Measurements from ENCODE around the gene SULT1C3. TPM values are rescaled to one million over a fixed set of nuclear protein-coding genes. Genes with fewer than 3 reads are reported as not detected.

Gene SULT1C3
- total RNA-seq, 1 experiment from 2014 or later, result not detected

DNA sequence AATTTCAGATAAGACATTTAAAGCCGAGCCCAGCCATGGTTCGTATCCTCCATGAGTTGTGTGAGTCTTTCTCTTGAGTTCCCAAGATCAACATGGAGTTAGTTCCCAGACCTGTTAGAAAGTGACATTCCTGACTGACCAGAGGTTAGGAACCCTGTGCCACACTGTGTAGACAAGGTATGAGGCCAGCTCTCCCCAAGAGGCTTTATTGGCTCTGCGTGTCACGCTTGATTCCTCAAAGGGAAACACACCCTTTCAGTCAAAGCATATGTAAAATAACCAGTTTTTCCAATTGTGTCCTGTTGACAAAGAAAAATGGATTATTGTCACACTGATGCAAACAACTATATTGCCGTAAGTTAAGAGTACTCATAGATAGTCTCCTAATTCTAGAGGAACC, 1.2 kb downstream of the SULT1C3 start:
- H3K27me3 Mint-ChIP-seq (ENCODE audit: insufficient read depth, unreplicated experiment), result no peaks in the 10 kb centered on the region
- peaks cover 17% of the 10 kb centered on the region for H3K9me3 Mint-ChIP-seq (ENCODE audit: unreplicated experiment)
- intact Hi-C loops (cut with micrococcal nuclease; ENCODE audit: unreplicated experiment), result no loop called here
- Histone ChIP-seq H3K36me3 (ENCODE audit: control insufficient read depth, insufficient read depth, low read length) (peaks cover 1% of the 10 kb centered on the region; the same call in 1 of the 2 replicates), H3K4me1 (no peaks in the 10 kb centered on the region), H3K9me3 (peaks cover 10% of the 10 kb centered on the region; the same call in 1 of the 2 replicates), H3K4me3 (ENCODE audit: low read depth, low read length) (no peak overlapping the region), H3K27me3 (replicated peaks; ENCODE audit: control insufficient read depth, insufficient read depth, low read length) (no peaks in the 10 kb centered on the region)
- no peaks in the 10 kb centered on the region for H3K4me1 Mint-ChIP-seq (ENCODE audit: low read depth, unreplicated experiment)
- BruUV-seq (replicated peaks), result no TSS peak
- POLR2A ChIA-PET, result no interaction called here
- TF ChIP-seq, protein P1, sequence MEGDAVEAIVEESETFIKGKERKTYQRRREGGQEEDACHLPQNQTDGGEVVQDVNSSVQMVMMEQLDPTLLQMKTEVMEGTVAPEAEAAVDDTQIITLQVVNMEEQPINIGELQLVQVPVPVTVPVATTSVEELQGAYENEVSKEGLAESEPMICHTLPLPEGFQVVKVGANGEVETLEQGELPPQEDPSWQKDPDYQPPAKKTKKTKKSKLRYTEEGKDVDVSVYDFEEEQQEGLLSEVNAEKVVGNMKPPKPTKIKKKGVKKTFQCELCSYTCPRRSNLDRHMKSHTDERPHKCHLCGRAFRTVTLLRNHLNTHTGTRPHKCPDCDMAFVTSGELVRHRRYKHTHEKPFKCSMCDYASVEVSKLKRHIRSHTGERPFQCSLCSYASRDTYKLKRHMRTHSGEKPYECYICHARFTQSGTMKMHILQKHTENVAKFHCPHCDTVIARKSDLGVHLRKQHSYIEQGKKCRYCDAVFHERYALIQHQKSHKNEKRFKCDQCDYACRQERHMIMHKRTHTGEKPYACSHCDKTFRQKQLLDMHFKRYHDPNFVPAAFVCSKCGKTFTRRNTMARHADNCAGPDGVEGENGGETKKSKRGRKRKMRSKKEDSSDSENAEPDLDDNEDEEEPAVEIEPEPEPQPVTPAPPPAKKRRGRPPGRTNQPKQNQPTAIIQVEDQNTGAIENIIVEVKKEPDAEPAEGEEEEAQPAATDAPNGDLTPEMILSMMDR (IDR thresholded peaks at IDR 0.05; ENCODE audit: insufficient read depth in 1 of 2, low read depth in 1 of 2, low read length in 1 of 2, severe bottlenecking in 1 of 2, unreplicated experiment in 1 of 2), result no peak
- no peak overlapping the region for H3K27ac Mint-ChIP-seq (ENCODE audit: unreplicated experiment)
- no peak overlapping the region for H3K4me3 Mint-ChIP-seq (ENCODE audit: unreplicated experiment)
- DNase-seq, result no peak
- CTCF ChIA-PET, result no interaction called here
- no peaks in the 10 kb centered on the region for H3K36me3 Mint-ChIP-seq (ENCODE audit: insufficient read depth, unreplicated experiment)

DNA sequence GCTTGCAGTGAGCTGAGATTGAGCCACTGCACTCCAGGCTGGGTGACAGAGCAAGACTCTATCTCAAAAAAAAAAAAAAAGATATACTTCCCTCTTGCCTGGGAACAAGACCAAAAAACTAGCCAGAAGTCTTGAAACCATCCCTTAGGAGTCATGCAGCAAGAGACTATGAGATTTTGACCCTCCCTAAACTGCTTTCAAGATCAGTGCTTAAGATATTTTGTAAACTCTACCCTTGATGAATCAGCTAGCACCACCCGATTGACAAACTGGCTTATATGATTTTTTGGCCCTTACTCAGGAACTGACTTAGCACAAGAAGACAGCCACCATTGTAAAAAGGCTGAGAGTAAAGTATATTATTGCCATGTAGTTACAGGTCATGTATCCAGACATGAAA, 3.8 kb downstream of the SULT1C3 start:
- TF ChIP-seq, protein P1 (IDR thresholded peaks at IDR 0.05; ENCODE audit: insufficient read depth in 1 of 2, low read depth in 1 of 2, low read length in 1 of 2, severe bottlenecking in 1 of 2, unreplicated experiment in 1 of 2), result no peak
- Mint-ChIP-seq H3K27me3 (ENCODE audit: insufficient read depth, unreplicated experiment) (no peaks in the 10 kb centered on the region), H3K9me3 (ENCODE audit: unreplicated experiment) (peaks cover 9% of the 10 kb centered on the region), H3K27ac (ENCODE audit: unreplicated experiment) (no peak overlapping the region), H3K4me3 (ENCODE audit: unreplicated experiment) (no peak overlapping the region), H3K36me3 (ENCODE audit: insufficient read depth, unreplicated experiment) (no peaks in the 10 kb centered on the region), H3K4me1 (ENCODE audit: low read depth, unreplicated experiment) (no peaks in the 10 kb centered on the region)
- intact Hi-C loops (cut with micrococcal nuclease; ENCODE audit: unreplicated experiment), result no loop called here
- BruUV-seq (replicated peaks), result no TSS peak
- no peaks in the 10 kb centered on the region for H3K4me1 ChIP-seq
- no peak for DNase-seq
- 0 out of 2 replicates have a peak, but pooled peaks cover 4% of the 10 kb centered on the region for H3K9me3 ChIP-seq
- ChIA-PET POLR2A (no interaction called here), CTCF (no interaction called here)
- no peaks in the 10 kb centered on the region for H3K36me3 ChIP-seq (ENCODE audit: control insufficient read depth, insufficient read depth, low read length)
- H3K4me3 ChIP-seq (ENCODE audit: low read depth, low read length), result no peak overlapping the region
- H3K27me3 ChIP-seq (replicated peaks; ENCODE audit: control insufficient read depth, insufficient read depth, low read length), result no peaks in the 10 kb centered on the region

DNA sequence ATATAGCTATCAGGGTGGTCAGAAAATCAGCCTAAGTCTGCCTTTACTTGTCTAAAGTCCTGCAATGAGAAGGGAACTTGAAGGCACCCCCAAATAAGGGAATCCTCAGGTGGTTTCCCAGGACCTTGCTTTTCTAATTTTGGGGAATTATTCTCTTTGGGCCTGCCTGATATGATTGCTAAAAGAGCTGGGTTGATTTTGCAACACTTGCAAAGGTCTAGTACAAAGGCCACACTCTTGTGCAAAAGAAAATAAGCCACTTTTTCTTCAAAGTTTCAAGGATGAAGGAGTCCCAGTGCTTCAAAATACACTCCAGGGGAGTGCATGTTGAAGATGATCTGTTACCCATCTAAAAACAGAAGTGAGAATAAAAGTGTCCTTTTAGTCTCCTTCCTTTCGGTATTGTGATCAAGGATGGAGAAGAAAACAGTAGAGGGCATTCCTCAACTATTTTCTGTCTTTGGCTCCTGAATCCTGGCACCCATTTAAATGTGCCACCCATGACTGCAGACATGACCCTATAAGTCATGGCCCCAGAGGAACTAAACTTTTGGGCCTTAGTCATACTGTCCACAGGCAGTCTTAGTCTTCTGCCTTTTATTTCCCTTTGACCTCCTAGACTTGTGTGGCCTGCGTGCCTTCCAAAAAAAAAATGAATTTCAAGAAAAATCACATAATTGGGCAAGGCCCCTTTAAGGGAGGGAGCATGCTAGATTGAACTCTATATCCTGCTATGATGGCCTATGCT, 5.1 kb downstream of the SULT1C3 start:
- intact Hi-C loops (cut with micrococcal nuclease; ENCODE audit: unreplicated experiment), result no loop called here
- Mint-ChIP-seq H3K4me3 (ENCODE audit: unreplicated experiment) (no peak overlapping the region), H3K36me3 (ENCODE audit: insufficient read depth, unreplicated experiment) (no peaks in the 10 kb centered on the region), H3K27me3 (ENCODE audit: insufficient read depth, unreplicated experiment) (no peaks in the 10 kb centered on the region), H3K27ac (ENCODE audit: unreplicated experiment) (no peak overlapping the region), H3K4me1 (ENCODE audit: low read depth, unreplicated experiment) (no peaks in the 10 kb centered on the region), H3K9me3 (ENCODE audit: unreplicated experiment) (peaks cover 9% of the 10 kb centered on the region)
- Histone ChIP-seq H3K9me3 (0 out of 2 replicates have a peak, but pooled peaks cover 4% of the 10 kb centered on the region), H3K36me3 (ENCODE audit: control insufficient read depth, insufficient read depth, low read length) (no peaks in the 10 kb centered on the region), H3K4me1 (no peaks in the 10 kb centered on the region), H3K27me3 (replicated peaks; ENCODE audit: control insufficient read depth, insufficient read depth, low read length) (no peaks in the 10 kb centered on the region), H3K4me3 (ENCODE audit: low read depth, low read length) (no peak overlapping the region)
- POLR2A ChIA-PET, result no interaction called here
- CTCF ChIA-PET, result no interaction called here
- BruUV-seq (replicated peaks), result no TSS peak
- DNase-seq, result no peak
- TF ChIP-seq, protein P1 (IDR thresholded peaks at IDR 0.05; ENCODE audit: insufficient read depth in 1 of 2, low read depth in 1 of 2, low read length in 1 of 2, severe bottlenecking in 1 of 2, unreplicated experiment in 1 of 2), result no peak
